Panc1 (cell line): ENCODE results near the gene CPAMD8. TPM values are rescaled to one million over a fixed set of nuclear protein-coding genes. Genes with fewer than 3 reads are reported as not detected.
"Not testable (repeated sequence)": the region's sequence is repeated elsewhere in the genome, so short reads cannot be mapped to it uniquely, and the experiment has no call there.

Source experiments
- ATAC-seq: fragments of 200-7000 bp; cut with Tn5 transposase; 2 replicates; pipeline ENCODE4 v1.9.1; 2020; ENCODE audit warnings: mild to moderate bottlenecking, moderate library complexity
- BruUV-seq: library from RNA; stranded (reverse); fragments of 400-500 nt; replicated peaks from 2 replicates; lab custom pipeline; 2021; lab: Mats Ljungman, UMichigan
- CTCF ChIA-PET: fragments of 300-600 bp; sonication (Branson Sonifier 250); formaldehyde crosslinking; loops from one replicate; lab custom pipeline; 2022; ENCODE audit warnings: antibody characterized with exemption; lab: Charles Lee
- POLR2A ChIA-PET: fragments of 300-600 bp; sonication (Branson Sonifier 250); formaldehyde crosslinking; loops from one replicate; lab custom pipeline; 2022; ENCODE audit warnings: antibody characterized with exemption; lab: Charles Lee
- DNase-seq: peaks from one replicate; pipeline ENCODE4 v3.0.0-alpha.2; 2010; ENCODE audit warnings: low read depth, low spot score
- H3K27ac ChIP-seq: 2 replicates; pipeline ENCODE4 v1.5.1; 2011; ENCODE audit warnings: mild to moderate bottlenecking, low read length, inconsistent platforms
- H3K27me3 ChIP-seq: fragments of 200-500 bp; sonication (Bioruptor generic); 2 replicates; pipeline ENCODE4 v1.6.0; 2014; ENCODE audit warnings: low read length, inconsistent platforms; ENCODE audit not compliant: control insufficient read depth, insufficient read depth
- H3K36me3 ChIP-seq: fragments of 200-500 bp; sonication (Bioruptor generic); 2 replicates; pipeline ENCODE4 v1.5.1; 2014; ENCODE audit warnings: inconsistent platforms, mild to moderate bottlenecking, low read length, moderate library complexity; ENCODE audit not compliant: control insufficient read depth, insufficient read depth
- H3K4me1 ChIP-seq: 2 replicates; pipeline ENCODE4 v1.5.1; 2011; ENCODE audit warnings: inconsistent platforms, mild to moderate bottlenecking, low read length, moderate library complexity; ENCODE audit not compliant: control insufficient read depth, insufficient read depth
- H3K4me3 ChIP-seq, 2 experiments: 2 replicates each; pipeline ENCODE4 v1.5.1; 2011 to 2012; ENCODE audit warnings: low read depth in 2 of 2, low read length in 2 of 2, mild to moderate bottlenecking in 2 of 2, inconsistent platforms in 1 of 2, moderate library complexity in 1 of 2
- H3K9me3 ChIP-seq: fragments of 200-500 bp; sonication (Bioruptor generic); 2 replicates; pipeline ENCODE4 v1.5.1; 2014; ENCODE audit warnings: low read depth, mild to moderate bottlenecking, inconsistent platforms, low read length, moderate library complexity; ENCODE audit not compliant: control insufficient read depth, insufficient read depth
- POLR2AphosphoS5 ChIP-seq: IDR thresholded peaks from 2 replicates; pipeline ENCODE4 v1.6.1; 2012; ENCODE audit warnings: mild to moderate bottlenecking, low read depth, low read length, moderate library complexity
- SIN3A ChIP-seq: IDR thresholded peaks from 2 replicates; pipeline ENCODE4 v1.6.1; 2012; ENCODE audit warnings: low read depth, mild to moderate bottlenecking, low read length, moderate library complexity, borderline replicate concordance; ENCODE audit not compliant: insufficient read depth
- TCF7L2 ChIP-seq: IDR thresholded peaks from 2 replicates; pipeline ENCODE4 v1.6.1; 2011; ENCODE audit warnings: mild to moderate bottlenecking, low read depth, low read length, inconsistent platforms
- in situ Hi-C: cut with HindIII; loops from 2 replicates; pipeline ENCODE4 v1.10.0; 2016; ENCODE audit warnings: low sequenced_read_pairs, low pct_unique_long_range_greater_than_20kb
- intact Hi-C: fragments of 100-400 bp; cut with micrococcal nuclease; formaldehyde crosslinking; loops from one replicate; pipeline ENCODE4 v1.10.0; 2022; ENCODE audit not compliant: unreplicated experiment
- total RNA-seq: library from RNA; stranded (reverse); gene quantifications from one replicate; pipeline ENCODE4 v1.2.1, GENCODE V29; 2021; ENCODE audit not compliant: unreplicated experiment
- TF ChIP-seq, protein P1 (sequence below): fragments of 450-650 bp; IDR thresholded peaks from 2 replicates; pipeline ENCODE4 v1.5.1; 2017; ENCODE audit warnings: mild to moderate bottlenecking
- TF ChIP-seq, protein P2 (sequence below), 2 experiments: IDR thresholded peaks; 2 replicates each; pipeline ENCODE4 v1.6.1; 2011 to 2012; ENCODE audit warnings: low read depth in 2 of 2, control low read depth in 1 of 2, low read length in 1 of 2, mild to moderate bottlenecking in 1 of 2, moderate library complexity in 1 of 2; ENCODE audit not compliant: insufficient read depth in 1 of 2

The CPAMD8 gene
- total RNA-seq, 1 experiment from 2014 or later, result 2.0 TPM

DNA sequence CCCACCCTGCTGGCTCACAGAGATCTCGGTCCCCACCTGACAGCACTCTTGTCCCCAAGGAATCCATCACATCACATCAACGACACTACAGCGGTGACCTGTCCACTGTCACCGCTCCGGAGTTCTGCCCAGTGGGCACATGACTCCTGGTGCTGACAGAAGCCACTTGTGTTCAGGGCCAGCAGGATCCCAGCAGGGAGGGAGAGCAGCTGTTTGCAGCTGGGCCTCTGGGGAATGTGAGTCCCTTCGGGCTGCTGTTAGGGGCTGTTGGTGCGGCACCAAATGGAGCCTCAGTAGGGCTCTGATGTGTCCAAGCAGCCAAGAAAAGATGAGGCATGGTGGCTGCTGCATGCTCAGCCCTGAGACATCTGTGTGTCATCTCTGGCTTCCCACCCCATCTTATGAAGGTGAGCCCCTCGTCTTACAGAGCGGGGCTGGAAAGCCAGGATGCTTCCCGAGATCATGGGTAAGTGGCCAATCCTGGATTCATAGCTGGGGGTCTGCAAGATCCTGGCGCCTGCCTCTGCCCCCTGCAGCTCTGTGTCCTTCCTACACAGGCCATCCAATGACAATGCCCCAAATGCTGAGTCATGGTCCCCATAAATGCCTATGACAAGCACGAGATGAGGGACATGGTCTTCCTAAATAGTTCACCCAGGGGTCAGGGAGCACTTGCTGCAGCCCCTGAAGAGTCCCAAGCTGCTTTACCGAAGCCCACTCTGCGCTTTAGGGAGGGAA is 81.8 kb downstream of the CPAMD8 start:
- ATAC-seq (no peak), DNase-seq (no peak)
- TF ChIP-seq POLR2AphosphoS5 (no peak), TCF7L2 (no peak), SIN3A (no peak)
- TF ChIP-seq, protein P1, sequence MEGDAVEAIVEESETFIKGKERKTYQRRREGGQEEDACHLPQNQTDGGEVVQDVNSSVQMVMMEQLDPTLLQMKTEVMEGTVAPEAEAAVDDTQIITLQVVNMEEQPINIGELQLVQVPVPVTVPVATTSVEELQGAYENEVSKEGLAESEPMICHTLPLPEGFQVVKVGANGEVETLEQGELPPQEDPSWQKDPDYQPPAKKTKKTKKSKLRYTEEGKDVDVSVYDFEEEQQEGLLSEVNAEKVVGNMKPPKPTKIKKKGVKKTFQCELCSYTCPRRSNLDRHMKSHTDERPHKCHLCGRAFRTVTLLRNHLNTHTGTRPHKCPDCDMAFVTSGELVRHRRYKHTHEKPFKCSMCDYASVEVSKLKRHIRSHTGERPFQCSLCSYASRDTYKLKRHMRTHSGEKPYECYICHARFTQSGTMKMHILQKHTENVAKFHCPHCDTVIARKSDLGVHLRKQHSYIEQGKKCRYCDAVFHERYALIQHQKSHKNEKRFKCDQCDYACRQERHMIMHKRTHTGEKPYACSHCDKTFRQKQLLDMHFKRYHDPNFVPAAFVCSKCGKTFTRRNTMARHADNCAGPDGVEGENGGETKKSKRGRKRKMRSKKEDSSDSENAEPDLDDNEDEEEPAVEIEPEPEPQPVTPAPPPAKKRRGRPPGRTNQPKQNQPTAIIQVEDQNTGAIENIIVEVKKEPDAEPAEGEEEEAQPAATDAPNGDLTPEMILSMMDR, result no peak
- TF ChIP-seq, protein P2, sequence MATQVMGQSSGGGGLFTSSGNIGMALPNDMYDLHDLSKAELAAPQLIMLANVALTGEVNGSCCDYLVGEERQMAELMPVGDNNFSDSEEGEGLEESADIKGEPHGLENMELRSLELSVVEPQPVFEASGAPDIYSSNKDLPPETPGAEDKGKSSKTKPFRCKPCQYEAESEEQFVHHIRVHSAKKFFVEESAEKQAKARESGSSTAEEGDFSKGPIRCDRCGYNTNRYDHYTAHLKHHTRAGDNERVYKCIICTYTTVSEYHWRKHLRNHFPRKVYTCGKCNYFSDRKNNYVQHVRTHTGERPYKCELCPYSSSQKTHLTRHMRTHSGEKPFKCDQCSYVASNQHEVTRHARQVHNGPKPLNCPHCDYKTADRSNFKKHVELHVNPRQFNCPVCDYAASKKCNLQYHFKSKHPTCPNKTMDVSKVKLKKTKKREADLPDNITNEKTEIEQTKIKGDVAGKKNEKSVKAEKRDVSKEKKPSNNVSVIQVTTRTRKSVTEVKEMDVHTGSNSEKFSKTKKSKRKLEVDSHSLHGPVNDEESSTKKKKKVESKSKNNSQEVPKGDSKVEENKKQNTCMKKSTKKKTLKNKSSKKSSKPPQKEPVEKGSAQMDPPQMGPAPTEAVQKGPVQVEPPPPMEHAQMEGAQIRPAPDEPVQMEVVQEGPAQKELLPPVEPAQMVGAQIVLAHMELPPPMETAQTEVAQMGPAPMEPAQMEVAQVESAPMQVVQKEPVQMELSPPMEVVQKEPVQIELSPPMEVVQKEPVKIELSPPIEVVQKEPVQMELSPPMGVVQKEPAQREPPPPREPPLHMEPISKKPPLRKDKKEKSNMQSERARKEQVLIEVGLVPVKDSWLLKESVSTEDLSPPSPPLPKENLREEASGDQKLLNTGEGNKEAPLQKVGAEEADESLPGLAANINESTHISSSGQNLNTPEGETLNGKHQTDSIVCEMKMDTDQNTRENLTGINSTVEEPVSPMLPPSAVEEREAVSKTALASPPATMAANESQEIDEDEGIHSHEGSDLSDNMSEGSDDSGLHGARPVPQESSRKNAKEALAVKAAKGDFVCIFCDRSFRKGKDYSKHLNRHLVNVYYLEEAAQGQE (IDR thresholded peaks at IDR 0.05; ENCODE audit: insufficient read depth in 1 of 2, low read depth in 2 of 2, low read length in 1 of 2), result no peak
- POLR2A ChIA-PET, result no interaction called here
- Histone ChIP-seq H3K4me3 (no peak overlapping the region), H3K27me3 (no peaks in the 10 kb centered on the region), H3K9me3 (no peaks in the 10 kb centered on the region), H3K4me1 (no peaks in the 10 kb centered on the region), H3K36me3 (no peaks in the 10 kb centered on the region), H3K27ac (no peak overlapping the region)
- intact Hi-C loops, result no loop called here
- CTCF ChIA-PET, result no interaction called here
- BruUV-seq, result no TSS peak
- in situ Hi-C loops, result no loop called here

DNA sequence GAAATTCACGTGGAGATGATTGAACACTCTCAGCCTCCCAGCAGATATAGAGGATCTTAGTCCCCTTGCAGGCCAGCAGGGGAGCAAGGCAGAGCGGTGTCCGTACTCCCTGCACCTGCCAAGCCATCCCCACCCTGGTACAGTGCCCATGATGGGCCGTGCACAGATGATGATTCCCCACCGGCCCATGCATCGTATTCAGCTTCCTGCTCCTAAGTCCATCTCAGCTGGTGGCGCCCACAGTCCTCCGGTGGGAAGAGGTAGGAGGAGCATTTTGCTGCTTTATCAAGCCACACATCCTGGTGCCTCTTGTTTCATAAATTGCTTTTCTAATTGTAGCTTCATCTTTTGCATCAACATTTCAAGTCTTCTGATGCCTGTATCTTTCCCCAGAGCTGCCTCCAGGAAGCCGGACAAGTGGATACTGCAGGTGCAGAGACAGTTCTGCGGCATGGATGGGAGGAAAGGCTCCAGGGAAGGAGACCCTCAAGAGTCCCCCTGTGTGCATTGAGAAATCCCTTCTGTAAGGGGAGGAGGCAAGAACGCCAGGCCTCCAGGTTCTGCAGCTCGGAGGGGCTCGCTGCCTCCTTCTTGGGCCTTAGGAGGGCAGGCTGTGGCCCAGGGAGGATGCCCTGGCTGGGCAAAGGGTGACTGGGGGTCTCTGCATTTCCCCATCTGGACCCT is 82.5 kb downstream of the CPAMD8 start:
- Histone ChIP-seq H3K4me3 (no peak overlapping the region), H3K27ac (no peak overlapping the region), H3K27me3 (no peaks in the 10 kb centered on the region), H3K36me3 (no peaks in the 10 kb centered on the region), H3K4me1 (no peaks in the 10 kb centered on the region), H3K9me3 (no peaks in the 10 kb centered on the region)
- BruUV-seq, result no TSS peak
- POLR2A ChIA-PET, result no interaction called here
- intact Hi-C loops (no loop called here), in situ Hi-C loops (no loop called here)
- CTCF ChIA-PET, result no interaction called here
- DNase-seq (no peak), ATAC-seq (no peak)
- TF ChIP-seq SIN3A (no peak), POLR2AphosphoS5 (no peak)

DNA sequence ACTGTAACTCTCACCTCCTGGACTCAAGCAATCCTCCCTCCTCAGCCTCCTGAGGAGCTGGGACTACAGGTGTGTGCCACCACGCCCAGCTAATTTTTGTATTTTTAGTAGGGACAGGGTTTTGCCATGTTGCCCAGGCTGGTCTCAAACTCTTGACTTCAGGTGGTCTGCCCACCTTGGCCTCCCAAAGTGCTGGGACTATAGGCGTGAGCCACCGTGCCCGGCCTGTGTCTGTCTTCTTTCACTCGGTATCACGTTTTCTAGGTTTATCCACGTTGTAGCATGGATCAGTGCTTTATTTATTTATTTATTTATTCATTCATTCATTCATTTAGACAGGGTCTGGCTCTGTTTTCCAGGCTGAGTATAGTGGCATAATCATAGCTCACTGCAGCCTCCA is 83.5 kb downstream of the CPAMD8 start:
- POLR2A ChIA-PET, in situ Hi-C loops, BruUV-seq: not testable (repeated sequence)

More for the DNA sequence above, 83.5 kb downstream of the CPAMD8 start:
- DNase-seq, H3K36me3 ChIP-seq, H3K4me1 ChIP-seq, intact Hi-C loops, CTCF ChIA-PET, H3K27ac ChIP-seq, ATAC-seq, H3K27me3 ChIP-seq, H3K4me3 ChIP-seq, H3K9me3 ChIP-seq: not testable (repeated sequence)
